GM18499 (cell line): Measurements from ENCODE around the gene FGGY.

Source experiments
- ATAC-seq: cut with Tn5 transposase; IDR thresholded peaks from one replicate; pipeline ENCODE4 v1.9.1; 2021; ENCODE audit warnings: moderate number of reproducible peaks; ENCODE audit not compliant: insufficient read depth, unreplicated experiment

FGGY gene

DNA sequence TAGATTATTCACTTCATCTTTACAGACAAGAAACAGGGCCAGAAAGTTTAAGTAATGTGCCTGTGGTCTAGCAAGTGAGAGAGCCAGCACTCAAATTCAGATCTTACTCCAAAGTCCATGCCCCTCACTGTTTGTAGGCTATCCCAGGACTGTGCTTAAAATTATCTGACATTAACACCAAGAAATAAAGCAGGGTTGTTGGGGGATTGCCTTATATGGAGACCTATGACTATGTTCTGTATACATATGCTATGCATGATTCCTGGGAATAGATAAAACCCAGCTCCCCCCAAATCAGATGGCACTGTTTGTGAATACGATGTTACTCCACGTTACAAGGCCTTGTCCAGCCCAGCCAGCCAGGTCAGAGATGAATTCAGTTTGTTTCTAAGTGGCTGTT lies 386.3 kb downstream of the FGGY start:
- no peak for ATAC-seq

DNA sequence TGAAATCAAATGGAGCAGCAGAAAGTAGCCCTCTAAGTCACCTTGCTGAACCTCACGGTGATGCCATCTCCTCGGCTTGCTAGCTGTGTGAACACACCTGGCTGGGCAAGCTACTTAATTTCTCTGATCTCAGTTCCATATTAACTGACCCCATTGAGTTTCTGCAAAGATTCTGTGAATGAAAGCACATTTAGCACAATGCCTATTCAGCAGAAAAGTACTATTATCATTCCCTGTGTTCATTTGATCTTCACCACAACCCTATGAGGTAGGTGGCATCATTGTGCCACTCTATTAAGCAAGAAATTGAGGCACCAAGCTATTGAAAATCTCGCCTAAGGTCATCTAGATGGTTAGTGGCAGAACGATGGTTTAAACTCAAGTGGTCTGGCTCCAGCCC lies 387.8 kb downstream of the FGGY start:
- ATAC-seq, result no peak

DNA sequence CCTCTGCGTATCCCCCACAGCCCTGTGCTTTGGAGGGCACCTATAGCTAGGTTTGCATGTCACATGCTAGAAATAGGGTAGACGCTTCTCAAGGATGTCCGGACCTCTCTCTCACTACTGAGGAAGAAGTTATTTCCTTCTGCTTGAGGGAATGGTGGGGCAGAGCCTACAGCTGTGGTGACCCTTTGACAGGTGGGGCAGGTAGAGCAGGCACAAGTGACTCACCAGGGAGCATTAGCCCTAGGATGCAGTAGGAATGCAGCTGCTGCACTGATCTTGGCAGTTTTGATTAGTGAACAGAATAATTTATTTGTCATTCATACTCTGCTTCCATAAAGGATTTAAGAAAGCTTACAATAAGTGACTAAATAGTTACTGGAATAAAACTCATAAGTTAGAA lies 388.2 kb downstream of the FGGY start:
- ATAC-seq, result no peak

DNA sequence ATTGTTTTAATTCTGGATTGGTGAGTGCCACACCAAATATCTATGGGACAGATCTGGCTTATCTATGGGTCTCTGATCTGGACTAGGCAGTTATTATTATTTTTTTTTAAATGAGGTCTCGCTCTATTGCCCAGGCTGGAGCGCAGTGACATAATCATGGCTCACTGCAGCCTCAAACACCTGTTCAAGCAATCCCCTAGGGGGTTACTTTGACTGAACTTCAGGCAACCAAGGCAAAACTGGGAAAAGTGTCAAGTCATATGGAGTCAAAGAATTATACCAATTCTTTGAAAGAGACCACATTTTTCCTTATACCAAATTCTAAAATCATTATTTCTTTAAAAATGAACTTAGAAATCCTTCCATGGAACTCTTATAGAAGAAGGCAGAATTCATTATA lies 388.8 kb downstream of the FGGY start:
- ATAC-seq, result no peak

DNA sequence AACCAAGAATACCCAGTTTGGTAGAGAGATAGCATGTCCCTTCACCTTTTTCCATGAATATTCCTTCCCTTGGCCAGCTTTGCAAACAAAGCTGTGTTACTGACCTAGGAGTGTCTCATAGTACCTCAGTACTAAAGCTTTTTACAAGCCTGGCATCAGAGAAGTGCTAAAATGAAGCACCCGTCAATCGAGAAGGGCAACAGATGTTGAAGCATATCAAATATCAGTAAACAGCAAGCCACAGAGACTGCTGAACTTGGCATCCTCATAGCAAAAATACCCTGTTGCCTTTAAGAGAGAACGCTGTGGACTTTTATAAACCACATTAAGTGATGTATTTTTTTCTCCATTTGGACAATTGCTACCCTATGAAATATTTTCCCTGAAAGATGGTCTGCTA lies 389.3 kb downstream of the FGGY start:
- ATAC-seq, result no peak

DNA sequence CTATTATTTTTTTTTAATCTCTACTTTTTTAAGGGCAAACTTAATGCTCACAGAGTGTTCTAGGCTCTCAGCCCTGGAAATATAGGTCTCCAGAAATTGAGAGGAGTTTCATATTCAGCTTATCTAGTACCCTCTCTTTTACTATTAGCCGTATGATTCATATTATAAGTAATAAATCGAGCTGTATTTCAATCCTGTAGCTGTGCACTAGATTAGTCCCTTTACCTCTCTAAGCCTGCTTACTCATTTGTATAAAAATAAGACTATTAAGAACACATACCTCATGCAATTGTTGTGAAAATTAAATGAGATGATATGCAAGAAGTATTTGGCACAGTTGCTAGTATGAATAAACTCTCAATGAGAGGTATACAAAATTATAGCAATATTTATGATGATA lies 389.7 kb downstream of the FGGY start:
- ATAC-seq, result no peak

DNA sequence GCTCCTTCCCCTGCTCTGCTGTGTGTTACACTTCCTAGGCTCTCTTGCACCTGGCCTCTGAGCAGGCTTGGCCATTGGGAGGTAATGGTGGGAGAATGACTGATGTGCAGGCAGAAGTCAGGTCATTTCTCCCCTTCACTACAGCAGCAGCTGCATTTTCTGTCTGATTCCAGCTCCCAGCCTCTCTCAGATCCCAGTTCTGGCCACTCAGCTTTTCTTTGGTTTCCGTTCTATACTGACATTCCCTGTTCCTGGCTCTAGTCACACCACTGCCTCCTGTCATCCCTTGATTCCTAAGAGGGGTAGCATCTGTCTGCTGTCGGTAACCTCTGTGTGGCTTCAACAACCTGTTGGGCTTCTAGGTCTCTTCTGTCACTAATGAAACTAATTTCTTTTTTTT lies 390.2 kb downstream of the FGGY start:
- no peak for ATAC-seq

DNA sequence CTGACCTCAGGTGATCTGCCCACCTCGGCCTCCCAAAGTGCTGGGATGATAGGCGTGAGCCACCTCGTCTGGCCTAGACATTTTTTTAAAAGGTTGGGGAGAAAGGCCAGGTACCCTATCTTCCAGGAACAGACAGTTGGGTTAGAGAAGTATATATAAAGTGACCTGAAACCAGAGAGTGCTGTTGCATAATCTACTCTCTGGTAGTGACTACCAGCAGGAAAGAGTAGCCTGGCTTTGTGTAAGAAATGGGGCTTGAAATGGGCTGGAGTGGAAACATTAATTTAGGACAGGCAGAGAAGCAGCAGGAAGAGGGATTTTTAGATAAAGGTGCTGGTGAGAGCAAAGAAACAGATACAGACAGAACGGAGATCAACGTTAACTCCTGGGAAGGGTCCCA lies 392.1 kb downstream of the FGGY start:
- ATAC-seq, result no peak

DNA sequence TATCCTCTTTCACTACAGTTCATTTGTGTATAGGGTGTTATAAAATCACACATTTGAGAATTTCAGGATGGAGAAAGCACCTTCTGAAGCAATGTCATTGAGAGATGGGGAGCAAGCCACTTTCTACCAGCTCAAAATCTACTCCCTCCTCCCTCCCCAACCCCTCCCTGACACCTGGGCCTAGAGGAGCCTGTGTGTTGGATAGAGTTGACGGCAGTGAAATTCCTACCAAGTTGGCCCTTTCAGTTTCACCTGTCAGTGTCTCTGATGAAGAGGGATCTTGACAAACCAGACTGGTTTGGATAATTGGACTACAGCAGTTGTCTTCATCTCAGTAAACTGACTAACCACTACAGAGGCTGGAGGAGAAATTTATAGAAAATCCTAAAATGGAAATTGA lies 392.8 kb downstream of the FGGY start:
- no peak for ATAC-seq

DNA sequence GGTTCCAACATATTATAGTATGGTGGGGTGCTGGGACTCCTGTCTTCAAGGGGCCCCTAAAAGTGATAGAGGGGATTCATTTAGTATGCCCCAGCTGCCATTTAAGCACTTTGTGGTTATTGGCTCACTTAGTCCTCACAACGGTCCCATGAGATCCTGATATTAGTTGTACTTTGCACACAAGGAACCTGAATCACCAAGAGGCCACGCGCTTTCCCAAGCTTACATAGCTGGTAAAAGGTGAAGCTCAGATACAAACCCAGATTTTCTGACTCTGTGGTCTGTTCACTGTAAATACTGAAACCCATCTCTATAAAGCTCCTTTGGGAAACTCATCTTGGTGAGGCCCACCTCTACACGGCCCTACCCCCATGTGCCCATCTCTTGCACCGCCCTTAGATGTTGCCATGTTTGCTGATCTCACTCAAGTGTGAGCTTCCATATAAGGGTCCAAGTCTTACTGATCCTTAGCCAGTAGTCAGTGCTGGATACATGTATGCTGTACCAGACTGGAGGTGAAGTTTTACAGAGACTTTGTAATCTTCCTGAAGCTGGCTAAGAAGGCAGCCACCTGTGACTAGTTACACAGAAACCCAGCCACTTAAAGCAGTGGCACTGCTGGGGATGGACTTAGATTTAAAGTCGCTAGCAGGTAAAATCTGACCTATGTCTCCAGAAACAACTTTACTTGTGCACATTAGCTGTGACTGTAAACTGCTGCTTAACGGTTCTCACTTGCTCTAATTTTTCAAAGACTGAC lies 393.5 kb downstream of the FGGY start:
- no peak for ATAC-seq

DNA sequence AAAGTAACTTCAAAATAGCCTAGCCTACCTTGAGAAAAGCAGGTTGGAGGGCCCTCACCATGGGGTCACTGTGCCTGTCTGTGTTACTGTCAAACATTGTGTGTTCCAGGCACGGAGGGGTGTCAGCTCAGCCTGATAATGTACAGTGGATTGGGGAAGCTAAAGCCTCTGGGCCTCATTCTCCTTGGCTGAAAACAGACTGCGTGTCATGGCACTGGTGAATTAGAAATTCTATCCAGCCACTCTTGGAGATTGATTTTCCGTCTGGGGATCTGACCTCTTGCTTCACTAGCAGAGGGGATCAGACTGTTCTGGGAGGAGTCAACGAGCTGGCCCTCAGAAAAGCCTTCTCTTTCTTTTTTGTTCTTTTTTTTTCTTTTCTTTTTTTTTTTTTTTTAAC lies 394.4 kb downstream of the FGGY start:
- no peak for ATAC-seq

DNA sequence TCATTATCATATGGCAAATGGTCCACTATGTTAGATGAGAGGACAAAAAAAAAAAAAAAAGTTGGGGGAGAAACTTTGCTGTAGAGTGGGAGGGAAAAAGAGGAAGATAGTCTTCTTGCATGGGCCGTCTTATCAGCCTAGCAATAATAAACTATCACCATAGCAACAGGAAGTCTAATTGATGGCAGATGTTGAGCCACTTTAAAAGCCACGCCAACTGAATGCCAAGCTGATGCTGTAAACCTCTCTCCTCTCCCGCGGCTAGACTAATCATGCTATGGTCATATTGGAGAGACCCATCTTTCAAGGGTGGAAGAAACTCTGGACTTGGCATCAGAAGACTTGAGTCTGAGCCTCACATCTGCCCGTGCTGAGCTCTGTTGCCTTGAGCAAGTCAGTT lies 395.7 kb downstream of the FGGY start:
- ATAC-seq, result no peak

DNA sequence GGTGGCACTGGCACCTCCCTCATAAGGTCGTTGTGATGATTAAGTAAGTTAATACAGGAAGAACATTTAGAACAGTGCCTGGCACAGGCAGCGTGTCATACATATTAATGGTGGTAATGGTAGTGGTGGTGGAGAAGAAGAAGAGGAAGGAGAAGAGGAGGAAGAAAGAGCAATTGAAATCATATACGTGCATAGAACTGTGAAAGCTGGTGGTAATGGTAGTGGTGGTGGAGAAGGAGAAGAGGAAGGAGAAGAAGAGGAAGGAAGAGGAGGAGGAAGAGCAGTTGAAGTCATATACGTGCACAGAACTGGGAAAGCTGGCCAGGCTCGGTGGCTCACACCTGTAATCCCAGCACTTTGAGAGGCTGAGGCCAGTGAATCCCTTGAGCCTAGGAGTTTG lies 396.5 kb downstream of the FGGY start:
- ATAC-seq, result no peak

DNA sequence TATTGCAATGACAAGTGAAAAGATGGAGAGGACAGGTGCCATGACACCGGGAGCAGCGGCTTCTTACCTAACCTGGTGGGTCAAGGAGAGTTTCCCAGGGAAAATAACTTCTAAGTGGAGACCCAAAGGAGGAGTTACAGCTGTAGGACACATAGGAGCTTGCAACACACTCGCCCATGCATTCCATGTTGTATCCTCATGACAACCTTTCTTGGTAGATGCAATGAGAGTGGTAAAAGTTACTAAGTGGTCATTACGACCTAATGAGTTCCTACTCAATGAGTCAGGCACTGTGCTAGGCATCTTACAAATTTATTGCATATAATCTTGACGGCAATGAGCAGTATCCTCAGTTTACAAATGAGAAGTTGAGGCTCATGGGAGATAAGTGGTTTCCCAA lies 398.4 kb downstream of the FGGY start:
- ATAC-seq, result no peak

DNA sequence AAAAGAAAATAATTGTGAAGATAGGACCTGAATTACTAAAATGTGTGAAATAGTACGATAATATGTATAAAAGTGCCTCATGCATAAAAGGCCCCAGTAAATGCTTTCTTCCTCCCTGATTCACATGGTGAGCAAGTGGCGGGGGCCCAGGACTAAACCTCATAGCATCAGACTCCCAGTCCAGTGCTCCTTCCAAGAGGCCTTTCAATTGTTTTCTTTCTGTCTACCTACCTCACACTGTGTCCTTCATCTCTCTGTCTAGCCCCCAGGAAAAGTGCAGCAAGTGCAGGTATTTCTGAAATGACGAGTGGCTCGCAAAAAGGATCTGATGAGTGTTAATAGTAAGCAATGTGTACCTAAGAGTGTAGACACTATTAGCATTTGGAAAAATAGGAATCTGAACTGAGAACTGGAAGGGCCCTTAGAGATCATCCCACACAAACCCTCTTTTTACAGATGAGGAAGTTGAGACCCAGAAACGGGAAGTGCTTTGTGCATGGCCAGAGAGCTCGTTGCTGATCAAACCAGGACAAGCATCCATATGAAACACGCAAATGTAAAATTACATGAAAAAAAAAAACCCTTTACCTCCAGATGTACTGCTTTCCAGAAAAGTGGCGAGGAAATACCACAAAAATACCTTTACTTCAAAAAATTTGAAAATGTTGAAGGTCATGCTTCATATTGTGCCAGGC lies 399.7 kb downstream of the FGGY start:
- ATAC-seq, result no peak

DNA sequence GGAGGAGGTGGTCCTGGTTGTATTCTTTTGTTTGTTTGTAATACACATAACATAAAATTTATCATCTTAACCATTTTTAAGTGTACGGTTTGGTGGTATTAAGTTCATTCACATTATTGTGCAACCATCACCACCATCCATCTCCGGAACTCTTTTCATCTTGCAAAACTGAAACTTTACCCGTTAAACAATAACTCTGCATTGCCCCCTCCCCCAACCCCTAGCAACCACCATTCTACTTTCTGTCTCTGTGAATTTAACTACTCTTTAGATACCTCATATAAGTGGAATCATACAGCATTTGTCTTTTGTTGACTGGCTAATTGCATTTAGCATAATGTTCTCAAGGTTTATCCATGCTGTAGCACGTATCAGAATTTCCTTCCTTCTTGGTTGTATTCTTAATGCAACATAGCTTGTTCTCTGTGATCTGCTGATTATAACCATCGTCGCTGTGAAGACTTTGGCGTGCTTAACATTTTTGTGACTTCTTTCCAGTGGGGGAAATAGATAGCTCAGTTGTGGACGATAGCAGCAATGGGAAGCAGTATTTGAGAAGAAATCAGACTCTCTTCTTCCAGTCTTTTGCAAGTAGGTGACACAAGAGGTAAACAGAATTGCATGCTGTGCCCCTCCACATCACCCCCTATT lies 400.4 kb downstream of the FGGY start:
- no peak for ATAC-seq

DNA sequence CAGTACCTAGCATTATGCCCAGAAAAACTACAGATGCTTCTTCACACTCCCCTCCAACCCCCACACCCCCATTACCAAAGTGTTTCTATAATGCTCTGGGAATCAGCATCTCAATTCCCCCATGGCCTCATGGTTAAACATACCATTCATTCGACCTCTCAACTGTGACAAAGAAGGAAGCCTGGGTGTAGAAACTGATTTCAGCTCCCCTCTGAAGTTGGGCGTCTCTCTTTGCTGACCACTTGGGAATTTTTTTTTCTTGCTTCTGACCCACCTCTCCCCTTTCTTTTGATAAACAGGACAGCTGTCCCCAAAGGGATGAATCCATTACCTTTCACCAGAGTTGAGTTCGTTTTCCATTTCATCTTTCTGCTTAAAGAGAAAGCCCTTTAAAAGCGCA lies 401.5 kb downstream of the FGGY start:
- no peak for ATAC-seq

DNA sequence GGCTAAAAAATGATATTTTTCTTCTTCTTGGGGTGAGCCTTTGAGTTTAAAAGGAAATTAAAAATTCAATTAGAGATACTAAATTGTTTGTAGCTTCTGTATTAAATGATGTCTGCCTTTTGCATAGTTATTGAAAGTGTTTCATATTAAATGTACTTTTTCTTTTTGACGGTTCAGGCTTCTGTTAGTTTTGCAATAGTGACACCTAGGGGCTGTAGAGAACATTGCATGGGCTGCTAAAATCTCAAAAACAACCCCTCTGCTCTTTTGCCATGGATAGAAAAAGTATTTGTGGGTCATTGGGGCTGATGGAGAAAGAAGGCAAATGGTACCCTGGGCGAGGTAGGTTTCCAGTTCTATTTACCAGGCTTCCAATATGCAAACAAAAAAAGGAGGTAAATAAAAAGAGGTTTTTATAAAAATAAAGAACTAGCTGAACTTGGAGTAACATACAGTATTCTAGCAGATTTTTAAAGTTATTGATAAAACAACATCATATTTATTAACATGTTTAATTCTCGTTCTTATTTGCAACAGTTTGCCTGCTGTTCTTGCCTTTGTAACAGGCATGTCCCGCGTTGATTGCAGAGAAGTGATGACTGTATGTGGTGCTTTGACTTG lies 402.4 kb downstream of the FGGY start:
- ATAC-seq, result no peak

DNA sequence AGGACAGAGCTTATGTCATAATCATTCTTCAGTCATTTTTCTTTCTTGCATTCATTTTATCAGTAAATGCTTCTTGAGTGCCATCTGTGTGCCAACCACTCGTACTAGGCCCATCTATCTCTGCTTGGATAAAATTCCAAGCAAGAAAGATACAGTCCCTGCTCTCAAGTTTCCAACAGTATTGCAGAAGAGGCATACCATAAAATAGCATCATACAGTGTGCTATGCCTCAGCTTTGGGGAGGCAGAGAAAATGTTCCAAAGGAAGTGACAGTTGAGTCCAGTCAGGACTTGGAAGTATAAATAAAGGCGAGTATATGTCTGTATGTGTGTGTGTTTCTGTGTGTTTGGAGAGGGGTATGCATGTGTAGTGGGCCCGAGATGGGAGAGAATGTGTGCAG lies 404.5 kb downstream of the FGGY start:
- ATAC-seq, result no peak

DNA sequence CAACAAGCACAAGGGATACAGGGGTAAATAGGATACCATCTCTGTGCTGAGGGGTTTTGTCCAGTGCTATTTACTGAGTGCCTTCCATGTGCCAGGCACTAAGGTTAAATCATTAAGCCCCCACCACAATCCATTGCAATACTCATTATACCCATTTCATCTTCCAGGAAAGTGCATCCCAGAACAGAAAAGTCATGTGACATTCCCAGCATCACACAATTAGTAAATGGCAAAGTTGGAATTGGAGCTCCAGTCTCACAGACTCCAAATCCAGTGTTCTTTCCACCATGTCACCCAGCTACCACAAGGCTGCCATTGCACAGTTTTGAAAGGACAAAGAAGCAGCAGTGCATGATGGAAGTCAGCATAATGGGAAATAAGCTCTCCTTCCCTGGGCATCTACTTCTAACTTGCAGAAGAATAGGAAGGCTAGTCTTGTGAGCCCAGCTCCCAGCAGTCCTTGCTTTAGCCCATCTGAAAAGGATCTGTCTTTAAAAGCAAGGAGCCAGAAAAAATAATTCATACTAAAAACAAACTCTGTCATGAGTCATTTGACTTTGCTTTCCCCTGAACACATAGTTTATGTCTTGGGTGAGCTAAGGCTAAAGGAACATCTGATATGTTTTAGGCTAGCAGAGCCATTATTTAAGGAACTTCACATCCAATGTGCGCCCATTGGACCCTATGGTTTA lies 406.5 kb downstream of the FGGY start:
- ATAC-seq, result no peak

DNA sequence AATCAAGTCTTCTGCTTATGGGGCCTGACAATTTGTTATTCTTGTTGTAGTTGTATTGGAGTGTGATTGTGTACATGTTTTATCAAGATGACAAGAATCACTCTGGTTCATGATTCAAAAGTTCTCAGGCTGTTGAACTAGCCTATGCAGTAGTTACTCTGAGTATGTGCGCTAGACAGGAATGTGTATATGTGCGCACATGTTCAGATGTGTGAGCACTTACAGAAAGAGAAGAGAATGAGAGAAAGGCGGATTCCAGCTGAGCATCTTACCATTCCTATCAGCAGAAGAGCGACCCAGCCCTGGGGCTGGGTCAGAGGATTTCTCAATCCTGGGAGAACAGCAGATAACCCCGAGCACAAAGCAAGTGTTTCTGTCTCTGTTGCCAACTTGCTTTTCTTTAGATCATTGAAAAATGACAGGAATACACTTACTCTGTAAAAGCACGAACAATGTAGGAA lies 407.1 kb downstream of the FGGY start:
- ATAC-seq, result no peak
